Thymus (tissue), 11 donors: Measurements from ENCODE around the gene LRRC17. TPM values are rescaled to one million over a fixed set of nuclear protein-coding genes. Genes with fewer than 3 reads are reported as not detected.
"Not testable (repeated sequence)": the region's sequence is repeated elsewhere in the genome, so short reads cannot be mapped to it uniquely, and the experiment has no call there.

Source experiments
- DNase-seq, 9 donors: peaks; one replicate each; pipeline ENCODE4 v3.0.0-alpha.2; 2013; ENCODE audit warnings: low spot score in 9 of 9, low read depth in 6 of 9, missing footprints in 1 of 9
- H3K27ac ChIP-seq, 2 donors: one replicate each; pipeline ENCODE4 v1.5.1; 2013; ENCODE audit warnings: control low read depth in 1 of 2, low read depth in 1 of 2, low read length in 1 of 2, mild to moderate bottlenecking in 1 of 2, moderate library complexity in 1 of 2
- H3K27me3 ChIP-seq, 2 donors: one replicate each; pipeline ENCODE4 v1.5.1; 2013; ENCODE audit warnings: low read length in 1 of 2; ENCODE audit not compliant: control insufficient read depth in 2 of 2, insufficient read depth in 1 of 2
- H3K36me3 ChIP-seq, 2 donors: one replicate each; pipeline ENCODE4 v1.5.1; 2013; ENCODE audit warnings: low read length in 1 of 2, mild to moderate bottlenecking in 1 of 2, moderate library complexity in 1 of 2; ENCODE audit not compliant: control insufficient read depth in 2 of 2, insufficient read depth in 2 of 2
- H3K4me1 ChIP-seq, 2 donors: one replicate each; pipeline ENCODE4 v1.5.1; 2013; ENCODE audit warnings: low read length in 2 of 2; ENCODE audit not compliant: control insufficient read depth in 2 of 2, insufficient read depth in 2 of 2
- H3K4me3 ChIP-seq, 2 donors: one replicate each; pipeline ENCODE4 v1.5.1; 2013; ENCODE audit warnings: low read length in 2 of 2, control low read depth in 1 of 2, mild to moderate bottlenecking in 1 of 2
- H3K9me3 ChIP-seq, 2 donors: one replicate each; pipeline ENCODE4 v1.5.1; 2013; ENCODE audit warnings: low read length in 1 of 2, mild to moderate bottlenecking in 1 of 2; ENCODE audit not compliant: control insufficient read depth in 2 of 2, insufficient read depth in 1 of 2
- WGBS: extraction: QIAGEN DNeasy Blood & Tissue Kit; methylation state at CpG from one replicate; pipeline ENCODE4 v1.1.7; 2013; 5-methylcytosine and 5-hydroxymethylcytosine counted together
- polyA plus RNA-seq: library from polyadenylated mRNA; stranded (reverse); fragments of 200-250 nt; gene quantifications from one replicate; pipeline ENCODE4 v1.2.3, GENCODE V29; 2013
- total RNA-seq: library from RNA; stranded (reverse); fragments of 120-200 nt; gene quantifications from one replicate; pipeline ENCODE4 v1.2.4, GENCODE V29; 2013
- donor health status: healthy.

LRRC17 gene
- total and polyA plus RNA-seq, 2 donors, result 2.6 to 27.8 TPM

DNA sequence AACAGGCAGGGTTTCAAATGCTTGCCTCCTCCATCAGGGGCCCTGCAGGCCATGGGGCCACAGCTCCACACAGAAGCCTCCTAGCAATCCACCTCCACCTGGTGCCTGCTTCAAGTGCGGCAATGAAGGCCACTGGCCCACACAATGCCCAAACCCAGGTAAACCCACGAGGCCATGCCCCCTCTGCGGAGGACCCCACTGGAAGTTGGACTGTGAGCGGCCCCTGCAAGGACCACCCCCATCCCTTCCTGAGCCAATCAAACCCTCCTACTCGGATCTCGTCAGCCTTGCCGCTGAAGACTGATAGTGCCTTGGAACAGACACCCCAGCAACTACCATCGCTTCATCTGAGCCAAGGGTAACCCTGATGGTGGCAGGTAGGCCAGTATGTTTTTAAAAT lies 63.1 kb downstream of the LRRC17 start:
- Histone ChIP-seq H3K4me1 (no peaks in the 10 kb centered on the region), H3K27me3 (no peaks in the 10 kb centered on the region), H3K9me3 (no peaks in the 10 kb centered on the region), H3K4me3 (no peak overlapping the region), H3K36me3 (no peaks in the 10 kb centered on the region), H3K27ac (no peak overlapping the region)
- no peak for DNase-seq
- 86% methylated on average over 8 of the region's 8 CpGs for whole genome bisulfite sequencing

DNA sequence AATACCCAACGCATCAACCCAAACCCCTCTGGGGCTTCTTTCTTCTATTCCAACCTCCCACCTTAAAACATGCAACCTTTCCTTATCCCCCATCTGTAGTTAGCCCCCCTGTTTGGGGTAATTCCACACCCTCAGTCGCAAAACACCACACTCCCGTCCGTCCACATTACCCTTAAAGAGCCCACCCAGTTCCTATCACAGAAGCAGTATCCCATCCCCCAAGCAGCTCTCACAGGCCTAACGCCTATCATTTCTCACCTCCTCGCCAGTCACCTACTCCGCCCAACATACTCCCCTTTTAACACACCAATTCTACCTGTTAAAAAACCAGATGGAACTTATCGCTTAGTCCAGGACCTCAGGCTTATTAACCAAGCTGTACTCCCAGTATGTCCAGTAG lies 63.7 kb downstream of the LRRC17 start:
- H3K27ac ChIP-seq, result no peak overlapping the region

DNA sequence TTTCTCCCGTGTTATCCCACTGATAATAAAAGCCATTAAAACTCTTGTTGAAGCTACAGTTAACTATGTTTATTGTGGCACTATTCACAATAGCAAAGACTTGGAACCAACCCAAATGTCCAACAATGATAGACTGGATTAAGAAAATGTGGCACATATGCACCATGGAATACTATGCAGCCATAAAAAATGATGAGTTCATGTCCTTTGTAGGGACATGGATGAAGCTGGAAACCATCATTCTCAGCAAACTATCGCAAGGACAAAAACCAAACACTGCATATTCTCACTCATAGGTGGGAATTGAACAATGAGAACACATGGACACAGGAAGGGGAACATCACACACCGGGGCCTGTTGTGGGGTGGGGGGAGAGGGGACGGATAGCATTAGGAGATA lies 64.8 kb downstream of the LRRC17 start:
- DNase-seq, H3K4me3 ChIP-seq, H3K27ac ChIP-seq, H3K9me3 ChIP-seq, H3K27me3 ChIP-seq, H3K36me3 ChIP-seq, H3K4me1 ChIP-seq: not testable (repeated sequence)
- 98% methylated on average over 3 of the region's 4 CpGs for WGBS

More for the DNA sequence above, 63.7 kb downstream of the LRRC17 start:
- no peaks in the 10 kb centered on the region for H3K36me3 ChIP-seq
- H3K27me3 ChIP-seq, result no peaks in the 10 kb centered on the region
- DNase-seq, result no peak
- no peak overlapping the region for H3K4me3 ChIP-seq
- WGBS, result 98% methylated on average over 8 of the region's 8 CpGs
- no peaks in the 10 kb centered on the region for H3K4me1 ChIP-seq
- H3K9me3 ChIP-seq, result no peaks in the 10 kb centered on the region

DNA sequence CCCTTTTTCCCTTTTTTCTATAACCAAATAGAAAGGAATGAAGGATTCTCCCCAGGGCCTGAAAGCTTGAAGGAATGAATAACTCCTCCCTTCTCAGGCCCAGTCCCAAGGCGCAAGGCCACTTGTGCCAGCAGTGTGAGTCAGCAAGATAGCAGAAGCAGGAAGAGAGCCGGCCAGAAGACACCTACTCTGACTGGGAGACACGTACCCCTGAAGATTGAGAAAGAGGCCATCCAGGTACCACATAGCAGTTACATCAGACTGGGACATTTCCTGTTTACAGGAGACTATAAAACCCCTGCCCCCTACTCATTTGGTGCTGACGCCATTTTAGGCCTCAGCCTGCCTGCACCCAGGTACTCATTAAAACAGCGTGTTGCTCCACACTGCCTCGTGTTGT lies 65.5 kb downstream of the LRRC17 start:
- no peak for DNase-seq
- Histone ChIP-seq H3K27me3 (no peaks in the 10 kb centered on the region), H3K27ac (no peak overlapping the region), H3K36me3 (no peaks in the 10 kb centered on the region), H3K9me3 (no peaks in the 10 kb centered on the region), H3K4me1 (no peaks in the 10 kb centered on the region), H3K4me3 (no peak overlapping the region)
- WGBS, result 96% methylated on average over 6 of the region's 6 CpGs

DNA sequence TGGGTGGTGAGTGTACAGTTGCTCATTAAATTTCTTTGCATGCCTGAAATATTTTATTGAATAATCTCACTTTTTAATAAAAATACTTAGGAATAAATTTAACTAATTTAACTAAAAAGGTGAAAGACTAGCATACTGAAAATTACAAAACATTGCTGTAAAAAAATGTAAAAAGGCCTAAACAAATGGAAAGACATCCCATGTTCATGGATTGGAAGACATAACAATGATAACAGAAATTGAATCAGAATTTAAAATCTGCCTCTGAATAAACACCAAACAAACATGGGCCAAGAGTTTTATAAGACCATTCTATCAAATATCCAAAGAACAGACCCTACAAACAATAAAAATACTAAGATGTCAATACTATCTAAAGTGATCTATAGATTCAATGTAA lies 66.9 kb downstream of the LRRC17 start:
- no peak for DNase-seq
- Histone ChIP-seq H3K9me3 (no peaks in the 10 kb centered on the region), H3K4me1 (no peaks in the 10 kb centered on the region), H3K27me3 (no peaks in the 10 kb centered on the region), H3K36me3 (no peaks in the 10 kb centered on the region), H3K4me3 (no peak overlapping the region), H3K27ac (no peak overlapping the region)

DNA sequence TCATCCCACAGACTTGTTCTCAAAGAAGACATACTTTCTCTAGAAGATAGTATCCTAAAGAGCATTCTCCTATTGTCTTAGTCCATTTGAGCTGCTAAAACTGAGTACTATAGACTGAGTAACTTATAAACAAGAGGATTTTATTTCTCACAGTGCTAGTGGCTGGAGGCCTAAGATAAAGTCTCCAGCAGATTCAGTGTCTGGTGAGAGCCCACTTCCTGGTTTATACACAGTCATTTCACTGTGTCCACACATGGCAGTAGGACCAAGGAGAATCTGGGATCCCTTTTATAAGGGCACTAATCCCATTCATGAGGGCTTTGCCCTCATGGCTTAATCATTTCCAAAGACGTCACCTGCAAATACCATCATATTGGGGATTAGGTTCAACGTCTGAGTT lies 68.7 kb downstream of the LRRC17 start:
- H3K36me3 ChIP-seq, result no peaks in the 10 kb centered on the region
- WGBS, result 76% methylated on average over 2 of the region's 2 CpGs
- H3K4me1 ChIP-seq, result no peaks in the 10 kb centered on the region
- DNase-seq, result no peak
- no peak overlapping the region for H3K27ac ChIP-seq
- H3K27me3 ChIP-seq, result no peaks in the 10 kb centered on the region
- H3K4me3 ChIP-seq, result no peak overlapping the region
- H3K9me3 ChIP-seq, result no peaks in the 10 kb centered on the region

DNA sequence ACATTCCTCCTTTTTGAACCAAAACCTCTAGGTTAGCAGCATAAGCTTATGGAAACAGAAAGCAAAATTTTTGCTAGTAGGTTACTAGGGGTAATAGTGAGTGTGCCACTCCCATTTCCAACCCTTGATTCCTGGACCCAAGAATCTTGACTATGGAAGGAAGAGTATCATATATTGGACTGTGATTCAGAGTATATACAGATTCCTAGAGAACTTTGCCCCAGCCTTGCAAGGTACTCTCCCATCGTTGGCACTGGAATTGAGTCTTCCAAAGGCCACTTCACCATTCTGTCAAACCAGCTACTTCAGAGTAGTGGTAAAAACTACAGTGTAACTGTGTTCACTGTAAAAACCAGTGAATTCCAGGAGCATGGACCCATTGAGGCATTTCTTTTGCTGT lies 69.4 kb downstream of the LRRC17 start:
- no peak overlapping the region for H3K27ac ChIP-seq
- no peaks in the 10 kb centered on the region for H3K9me3 ChIP-seq
- H3K27me3 ChIP-seq, result no peaks in the 10 kb centered on the region
- 90% methylated on average over 1 of the region's 1 CpG for WGBS
- H3K4me3 ChIP-seq, result no peak overlapping the region
- DNase-seq, result no peak
- H3K36me3 ChIP-seq, result no peaks in the 10 kb centered on the region
- no peaks in the 10 kb centered on the region for H3K4me1 ChIP-seq

DNA sequence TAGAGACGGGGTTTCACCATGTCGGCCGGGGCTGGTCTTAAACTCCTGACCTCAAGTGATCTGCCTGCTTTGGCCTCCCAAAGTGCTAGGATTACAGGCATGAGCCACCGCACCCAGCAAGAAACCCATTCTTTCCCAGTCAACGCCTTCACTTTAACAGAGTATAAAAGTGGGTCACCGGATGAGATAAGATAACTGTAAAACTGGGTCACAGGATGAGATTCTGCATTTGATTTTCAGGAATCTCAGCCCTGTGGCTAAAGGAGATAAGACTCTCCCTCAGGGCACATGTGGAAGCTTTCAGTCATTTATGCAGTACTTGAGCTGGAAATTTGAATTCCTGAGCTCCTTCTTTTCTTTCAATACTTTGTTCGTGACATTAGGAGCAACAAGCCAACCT lies 70.8 kb downstream of the LRRC17 start:
- no peaks in the 10 kb centered on the region for H3K9me3 ChIP-seq
- H3K4me3 ChIP-seq, result no peak overlapping the region
- H3K4me1 ChIP-seq, result no peaks in the 10 kb centered on the region
- no peaks in the 10 kb centered on the region for H3K36me3 ChIP-seq
- no peak overlapping the region for H3K27ac ChIP-seq
- DNase-seq, result no peak
- 92% methylated on average over 7 of the region's 7 CpGs for WGBS
- no peaks in the 10 kb centered on the region for H3K27me3 ChIP-seq

DNA sequence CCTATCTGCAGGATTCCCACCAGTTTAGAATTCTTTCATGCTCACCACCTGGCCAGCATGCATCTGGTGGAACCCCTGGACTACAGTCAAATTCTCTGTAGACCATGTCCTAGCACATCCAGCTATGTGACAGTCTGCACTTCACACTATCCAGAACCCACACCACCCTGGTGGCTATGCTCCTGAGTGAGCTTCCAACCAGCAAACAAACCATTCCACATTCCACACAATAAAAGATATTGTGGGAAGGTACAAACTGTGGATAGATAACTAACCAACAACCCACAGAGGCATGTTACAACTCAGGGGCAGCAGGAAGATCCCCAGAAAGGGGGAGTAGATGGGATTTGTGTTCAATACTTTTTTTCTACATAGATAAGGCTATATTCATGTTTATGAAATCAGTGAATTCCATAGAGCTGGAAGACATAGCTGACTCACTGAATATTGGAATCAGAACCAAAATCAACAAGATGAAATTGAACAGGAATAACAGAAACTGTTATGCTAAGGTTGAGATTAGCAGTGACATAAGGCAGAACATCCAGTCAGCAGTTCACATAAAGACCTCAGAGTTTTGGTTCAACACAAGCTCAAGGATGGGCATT lies 72.5 kb downstream of the LRRC17 start:
- Histone ChIP-seq H3K36me3 (no peaks in the 10 kb centered on the region), H3K27me3 (no peaks in the 10 kb centered on the region), H3K4me3 (no peak overlapping the region), H3K27ac (no peak overlapping the region), H3K9me3 (no peaks in the 10 kb centered on the region), H3K4me1 (no peaks in the 10 kb centered on the region)
- no peak for DNase-seq

DNA sequence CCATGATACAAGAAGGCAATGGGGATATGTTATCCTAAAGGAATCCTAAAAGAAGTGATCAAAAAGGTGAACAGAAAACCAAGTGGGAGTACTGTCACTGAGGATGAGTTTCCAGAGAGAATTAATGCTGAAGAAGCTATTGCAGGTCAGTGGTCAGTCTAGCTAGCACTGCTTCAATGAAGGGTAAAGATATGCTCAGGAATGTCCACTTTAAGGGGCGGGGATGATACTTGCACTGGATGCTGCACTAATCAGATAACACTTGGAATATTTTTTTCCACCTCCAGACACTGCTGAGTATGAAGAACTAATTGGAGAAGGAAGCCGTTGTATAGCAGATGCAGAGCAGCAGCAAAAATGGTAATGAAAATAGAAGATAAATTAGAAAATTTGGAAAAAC lies 75.3 kb downstream of the LRRC17 start:
- H3K36me3 ChIP-seq, result no peaks in the 10 kb centered on the region
- no peaks in the 10 kb centered on the region for H3K4me1 ChIP-seq
- H3K27ac ChIP-seq, result no peak overlapping the region
- 94% methylated on average over 2 of the region's 2 CpGs for WGBS
- H3K9me3 ChIP-seq, result no peaks in the 10 kb centered on the region
- no peak for DNase-seq
- H3K27me3 ChIP-seq, result no peaks in the 10 kb centered on the region
- no peak overlapping the region for H3K4me3 ChIP-seq
